EH (cell line): Measurements from ENCODE around the gene TCN2.
"Not testable (repeated sequence)": the region's sequence is repeated elsewhere in the genome, so short reads cannot be mapped to it uniquely, and the experiment has no call there.

ENCODE experiments used
- DNase-seq: peaks from one replicate; pipeline ENCODE4 v3.0.0-alpha.2; 2015; ENCODE audit warnings: low read depth

TCN2 gene

GRCh38 chr22:30578481-30578880 lies 28.5 kb upstream of the TCN2 start:
- DNase-seq = no peak

DNA sequence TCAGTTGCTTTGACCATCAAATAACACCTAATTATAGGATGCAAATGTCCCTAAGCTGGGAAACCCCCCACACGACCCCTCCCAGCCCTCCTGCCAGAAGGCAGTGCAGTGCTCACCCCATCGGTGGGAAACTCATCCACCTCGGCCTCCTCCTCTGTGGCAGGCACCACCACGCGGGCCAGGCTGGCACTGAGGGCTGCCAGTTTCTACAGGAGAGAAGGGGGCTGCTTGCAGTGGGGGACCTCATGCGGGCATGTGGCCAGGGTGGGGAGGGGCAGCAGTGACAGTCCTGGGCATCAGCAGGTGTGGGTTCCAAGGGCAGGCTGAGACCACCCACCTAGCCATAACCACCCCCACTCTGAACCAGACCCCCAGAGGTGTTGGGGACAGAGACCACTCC lies 26.1 kb upstream of the TCN2 start:
- no peak for DNase-seq

DNA sequence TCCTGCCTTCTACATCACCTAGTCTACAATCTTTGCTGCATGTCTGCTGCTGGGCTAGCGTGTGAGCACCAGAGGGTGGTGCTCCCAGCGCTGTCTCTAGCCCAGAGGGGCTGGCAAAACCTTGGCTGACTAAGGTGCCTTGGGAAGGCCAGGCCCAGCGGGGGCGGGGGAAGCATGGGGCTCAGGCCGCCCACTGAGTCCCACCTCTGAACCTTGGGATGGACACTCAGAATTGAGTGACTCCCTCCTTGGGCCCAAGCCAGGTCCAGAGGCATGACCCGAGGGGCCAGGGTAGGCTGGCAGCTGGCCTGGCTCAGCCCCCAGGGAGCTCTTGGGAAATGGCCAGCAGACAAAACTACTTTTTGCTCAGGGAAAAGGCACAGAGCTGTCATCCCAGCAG lies 24.9 kb upstream of the TCN2 start:
- DNase-seq = no peak

GRCh38 chr22:30582788-30583545 lies 24.0 kb upstream of the TCN2 start:
- no peak for DNase-seq

- DNase-seq = no peak
These were observed 22.5 kb upstream of the TCN2 start for GRCh38 chr22:30584441-30584840.

DNA sequence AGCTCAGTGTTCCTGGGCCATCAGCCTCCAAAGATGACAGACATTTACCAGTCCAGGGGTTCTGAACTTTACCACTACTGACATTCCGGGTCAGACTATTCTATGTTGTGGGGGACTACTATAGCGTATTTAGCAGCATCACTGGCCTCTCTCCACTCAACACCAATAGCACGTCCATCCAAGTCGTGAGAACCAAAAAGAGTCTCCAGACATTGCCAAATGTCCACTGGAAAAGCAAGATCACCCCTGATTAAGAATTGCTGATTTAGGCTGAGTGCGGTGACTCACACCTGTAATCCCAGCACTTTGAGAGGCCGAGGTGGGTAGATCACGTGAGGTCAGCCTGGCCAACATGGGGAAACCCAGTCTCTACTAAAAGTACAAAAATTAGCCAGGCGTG lies 20.6 kb upstream of the TCN2 start:
- DNase-seq = no peak

GRCh38 chr22:30591191-30591587 lies 15.8 kb upstream of the TCN2 start:
- peak; percentile 54 for DNase-seq

DNA sequence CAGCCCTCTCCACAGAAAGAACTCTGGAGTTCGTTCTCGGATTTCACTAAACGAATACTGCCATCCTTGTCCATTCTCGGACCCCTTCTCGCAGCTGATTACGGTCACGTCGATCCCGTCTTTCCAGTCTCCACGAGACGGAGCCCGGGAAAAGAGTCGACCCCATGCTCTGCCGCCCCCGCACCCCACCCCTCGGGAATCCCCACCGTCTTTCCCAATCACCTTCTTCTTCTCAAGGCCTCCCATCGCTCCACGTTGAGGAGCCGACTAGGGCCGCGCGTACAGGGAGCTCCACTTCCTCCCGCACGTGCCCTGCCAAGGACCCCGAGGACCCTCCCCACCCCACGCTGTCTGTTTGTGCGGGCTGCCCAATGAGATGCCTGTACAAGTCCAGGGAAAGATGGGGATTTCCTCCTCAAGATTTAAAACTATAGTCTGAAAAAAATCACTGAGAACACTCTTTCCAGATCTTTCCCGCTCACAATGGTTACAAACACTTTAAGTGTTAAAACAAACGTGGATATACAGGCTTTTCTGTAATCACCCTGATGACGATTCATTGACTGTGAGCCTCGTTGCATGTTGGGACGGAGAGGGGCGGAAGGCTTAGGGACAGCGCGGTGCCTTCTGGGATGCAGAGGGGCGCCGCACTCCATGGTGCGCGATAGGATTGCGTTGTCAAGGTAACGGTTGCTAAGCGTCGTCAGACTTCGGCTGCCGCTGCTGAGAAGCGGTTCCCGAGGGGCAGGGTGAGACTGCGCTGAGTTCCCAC lies 15.2 kb upstream of the TCN2 start, which contains the start of gene PES1:
Gene PES1 (minus strand): TSS at position 323 of the 772 bp plus-strand sequence. CDS start 77 bp downstream, at position 246.
- peak; percentile 98 for DNase-seq

DNA sequence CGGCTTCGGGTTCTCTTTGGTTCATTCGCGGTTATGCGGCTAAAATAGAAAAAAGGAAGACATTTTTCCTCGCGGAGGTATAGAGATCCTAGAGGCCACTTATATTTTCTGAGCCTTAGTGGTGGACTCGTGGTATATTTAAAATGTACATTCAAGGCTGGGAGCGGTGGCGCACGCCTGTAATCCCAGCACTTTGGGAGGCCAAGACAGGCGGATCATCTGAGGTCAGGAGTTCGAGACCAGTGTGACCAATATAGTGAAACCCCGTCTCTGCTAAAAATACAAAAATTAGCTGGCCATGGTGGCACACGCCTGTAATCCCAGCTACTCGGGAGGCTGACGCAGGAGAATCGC lies 14.6 kb upstream of the TCN2 start:
- DNase-seq = not testable (repeated sequence)

DNA sequence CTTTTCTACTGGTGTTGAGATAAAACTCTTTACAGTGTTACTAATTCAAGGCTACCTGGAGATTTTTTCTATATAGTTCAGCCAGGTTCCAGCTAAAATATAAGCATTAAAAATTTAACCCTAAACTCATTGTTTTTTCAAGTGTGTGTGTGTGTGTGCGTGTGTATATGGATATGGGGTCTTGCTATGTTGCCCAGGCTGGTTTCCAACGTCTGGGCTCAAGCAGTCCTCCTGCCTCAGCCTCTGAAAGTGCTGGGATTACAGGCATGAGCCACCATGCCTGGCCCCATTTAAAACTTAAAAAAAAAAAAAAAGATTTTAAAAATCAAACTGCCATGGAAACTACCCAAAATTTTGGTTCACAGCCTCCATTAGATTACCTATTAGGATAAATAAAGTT lies 10.8 kb upstream of the TCN2 start:
- no peak for DNase-seq

- DNase-seq = no peak
These were observed 10.1 kb upstream of the TCN2 start for GRCh38 chr22:30596886-30597285.

GRCh38 chr22:30598986-30599385 lies 8.0 kb upstream of the TCN2 start:
- DNase-seq = no peak

- DNase-seq = no peak
These were observed 6.1 kb upstream of the TCN2 start for GRCh38 chr22:30600921-30601320.

GRCh38 chr22:30601464-30601863 lies 5.5 kb upstream of the TCN2 start:
- DNase-seq = no peak

DNA sequence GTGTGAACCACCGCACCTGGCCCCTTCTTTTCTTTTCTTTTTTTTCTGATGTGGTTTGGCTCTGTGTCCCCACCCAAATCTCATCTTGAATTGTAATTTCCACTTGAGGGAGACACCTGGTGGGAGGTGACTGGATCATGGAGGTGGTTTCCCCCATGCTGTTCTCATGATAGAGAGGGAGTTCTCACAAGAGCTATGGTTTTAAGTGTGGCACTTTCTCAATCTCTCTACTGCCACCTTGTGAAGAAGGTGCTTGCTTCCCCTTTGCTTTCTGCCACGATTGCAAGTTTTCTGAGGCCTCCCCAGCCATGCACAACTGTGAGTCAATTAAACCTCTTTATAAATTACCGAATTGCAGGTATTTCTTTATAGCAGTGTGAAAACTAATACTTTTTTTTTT lies 4.9 kb upstream of the TCN2 start:
- peak; percentile 41 for DNase-seq

DNA sequence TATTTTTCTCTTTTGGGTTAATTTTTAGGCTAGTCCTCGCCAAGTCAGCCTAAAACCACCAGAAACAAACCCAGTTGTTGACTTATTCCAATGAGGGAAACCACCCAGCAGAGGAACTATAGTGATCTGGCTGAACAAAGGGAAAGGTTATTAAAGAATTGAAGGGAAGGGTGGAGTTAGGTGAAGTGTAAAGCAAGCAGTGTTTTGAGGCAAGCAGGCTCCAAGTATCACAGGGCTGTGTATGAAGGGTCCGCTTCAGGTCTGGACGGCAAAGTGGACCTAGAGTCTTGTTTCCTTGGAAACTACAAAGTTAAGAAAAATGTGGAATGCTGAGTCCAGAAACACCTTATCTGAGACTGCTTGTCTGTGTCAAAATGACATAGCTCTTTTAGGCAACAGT lies 3.2 kb upstream of the TCN2 start:
- no peak for DNase-seq

- DNase-seq = no peak
These were observed 2.3 kb upstream of the TCN2 start for GRCh38 chr22:30604723-30605122.

GRCh38 chr22:30605449-30606110 lies 1.4 kb upstream of the TCN2 start:
- peak; percentile 41 for DNase-seq

DNA sequence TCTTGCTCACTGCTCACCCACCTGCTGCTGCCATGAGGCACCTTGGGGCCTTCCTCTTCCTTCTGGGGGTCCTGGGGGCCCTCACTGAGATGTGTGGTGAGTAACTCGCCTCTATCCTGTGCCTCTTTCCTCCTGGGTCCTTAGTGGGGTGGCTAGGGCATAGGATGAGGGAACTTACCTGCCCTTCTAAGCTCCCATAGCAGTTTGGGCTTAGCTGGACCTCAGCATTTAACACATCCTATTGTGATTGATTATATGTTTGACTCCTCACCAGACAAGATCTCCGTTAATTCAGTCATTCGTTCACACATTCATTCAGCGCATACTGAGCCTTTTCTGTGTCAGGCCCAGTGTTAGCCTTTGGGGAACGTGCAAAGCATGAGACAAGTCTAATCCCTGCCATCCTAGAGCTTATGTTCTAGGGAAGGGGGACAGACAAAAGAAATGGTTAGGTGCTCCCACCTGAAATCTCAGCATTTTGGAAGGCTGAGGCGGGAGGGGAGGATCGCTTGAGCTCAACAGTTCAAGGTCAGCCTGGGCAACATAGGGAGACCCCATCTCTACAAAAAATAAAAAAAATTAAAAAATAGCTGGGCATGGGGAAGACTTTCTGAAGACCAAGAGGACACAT lies 441 bp downstream of the TCN2 start:
- DNase-seq = no peak

DNA sequence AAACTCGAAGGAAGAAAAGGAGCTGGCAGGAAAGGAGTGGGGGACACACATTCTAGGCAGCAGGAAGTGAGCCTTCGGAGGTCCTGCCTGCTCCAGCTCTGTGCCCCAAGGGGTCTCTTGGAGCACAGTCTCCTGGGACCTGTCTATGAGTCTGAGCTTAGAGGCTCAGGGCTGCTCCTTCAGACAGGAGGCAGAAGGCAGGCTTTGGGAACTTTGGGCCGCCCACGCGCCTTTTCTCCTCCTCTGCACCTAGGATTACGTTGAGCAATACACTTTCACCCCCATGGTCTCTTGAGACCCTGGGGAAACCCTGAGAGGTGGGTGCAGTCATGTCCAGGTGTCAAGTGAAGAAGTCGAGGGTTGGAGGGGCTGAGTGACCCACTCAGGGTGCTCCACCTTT lies 965 bp downstream of the TCN2 start:
- DNase-seq = no peak

DNA sequence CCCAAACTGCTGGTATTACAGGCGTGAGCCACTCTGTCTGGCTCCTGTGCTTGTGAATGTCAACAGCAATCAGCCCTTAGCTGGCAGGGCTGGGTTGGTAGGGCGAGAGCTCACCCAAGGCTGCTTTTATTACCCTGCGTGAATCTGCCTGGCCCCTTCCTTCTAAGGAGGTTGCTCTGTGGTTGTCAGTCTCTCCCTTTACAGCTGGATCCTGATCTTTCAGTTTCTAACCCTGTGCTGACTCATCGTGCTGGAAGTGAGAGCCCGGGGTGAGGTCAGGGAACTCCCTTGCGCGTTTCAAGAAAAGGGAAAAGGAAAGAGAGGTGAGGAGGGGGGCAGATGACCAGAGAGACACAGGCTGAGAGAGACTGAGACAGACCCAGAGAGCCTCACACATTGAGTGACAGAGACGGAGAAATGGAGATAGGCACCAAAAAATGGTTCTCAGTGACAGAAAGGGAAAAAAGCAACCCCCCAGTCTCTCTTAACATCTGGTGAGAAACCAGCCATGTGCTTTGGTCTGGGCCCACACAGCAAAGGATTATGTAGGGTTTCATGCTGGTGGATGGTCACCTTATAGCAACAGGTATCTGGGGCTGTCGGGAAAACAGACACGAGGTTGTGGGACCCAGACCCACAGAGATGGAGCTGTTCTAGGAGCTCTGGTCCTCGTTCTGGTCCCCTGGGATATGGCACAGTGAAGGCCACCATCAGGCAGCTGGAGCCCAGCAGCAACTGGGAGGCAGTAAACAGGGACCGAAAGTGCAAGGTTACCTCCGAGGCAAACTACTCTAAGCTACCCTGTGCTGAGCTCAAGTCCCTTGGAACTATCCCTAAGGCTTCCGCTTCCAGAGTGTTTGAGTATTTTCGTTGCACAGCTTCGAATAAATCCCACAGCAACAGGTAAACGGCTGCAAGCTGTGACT lies 2.5 kb downstream of the TCN2 start:
- peak; percentile 89 for DNase-seq
